GM10847 (cell line): ENCODE data around the gene HAVCR1.

ENCODE experiments used
- POLR2A ChIP-seq: IDR thresholded peaks from 2 replicates; pipeline ENCODE4 v1.6.1; 2011; ENCODE audit not compliant: insufficient read length; ENCODE audit errors: extremely low read depth

The HAVCR1 gene

GRCh38 chr5:157057459-157058370 lies 1.2 kb downstream of the HAVCR1 start:
- no peak for TF ChIP-seq POLR2A

- TF ChIP-seq POLR2A: no peak
These were observed 7.2 kb downstream of the HAVCR1 start for GRCh38 chr5:157051604-157052245.

GRCh38 chr5:157050050-157050449 lies 8.9 kb downstream of the HAVCR1 start:
- TF ChIP-seq POLR2A: no peak

GRCh38 chr5:157049605-157050004 lies 9.3 kb downstream of the HAVCR1 start:
- no peak for TF ChIP-seq POLR2A

GRCh38 chr5:157047898-157048297 lies 11.0 kb downstream of the HAVCR1 start:
- TF ChIP-seq POLR2A: no peak

- TF ChIP-seq POLR2A: no peak
These were observed 12.9 kb downstream of the HAVCR1 start for GRCh38 chr5:157046041-157046440.

GRCh38 chr5:157045601-157046000 lies 13.3 kb downstream of the HAVCR1 start:
- TF ChIP-seq POLR2A: no peak

- TF ChIP-seq POLR2A: no peak
These were observed 20.2 kb downstream of the HAVCR1 start for GRCh38 chr5:157038568-157039187.

- no peak for TF ChIP-seq POLR2A
These were observed 25.8 kb downstream of the HAVCR1 start for GRCh38 chr5:157033071-157033583.

- no peak for TF ChIP-seq POLR2A
These were observed 28.2 kb downstream of the HAVCR1 start for GRCh38 chr5:157030692-157031091.

GRCh38 chr5:157029457-157029856 lies 29.5 kb downstream of the HAVCR1 start:
- no peak for TF ChIP-seq POLR2A

GRCh38 chr5:157026789-157027424 lies 32.0 kb downstream of the HAVCR1 start:
- TF ChIP-seq POLR2A: no peak

GRCh38 chr5:157025093-157025698 lies 33.7 kb downstream of the HAVCR1 start:
- no peak for TF ChIP-seq POLR2A

GRCh38 chr5:157024208-157024959 lies 34.5 kb downstream of the HAVCR1 start:
- TF ChIP-seq POLR2A: no peak

GRCh38 chr5:157022024-157022423 lies 36.9 kb downstream of the HAVCR1 start:
- no peak for TF ChIP-seq POLR2A
